ENCODE data around the gene DOCK10.

Gene DOCK10

GRCh38 chr2:224887141-224887540 is 155.1 kb downstream of the DOCK10 start:
- DNase-seq (ENCODE audit: low spot score in 2 of 2) (no peak), ATAC-seq (no peak)
- peaks cover 93% of the 10 kb centered on the region for H3K36me3 Mint-ChIP-seq
- H3K9me3 Mint-ChIP-seq = no peaks in the 10 kb centered on the region
- peaks cover 43% of the 10 kb centered on the region for H3K4me1 Mint-ChIP-seq
- H3K4me3 Mint-ChIP-seq = no peak overlapping the region
- peak overlapping the region; percentile 67 for H3K27ac Mint-ChIP-seq

DNA sequence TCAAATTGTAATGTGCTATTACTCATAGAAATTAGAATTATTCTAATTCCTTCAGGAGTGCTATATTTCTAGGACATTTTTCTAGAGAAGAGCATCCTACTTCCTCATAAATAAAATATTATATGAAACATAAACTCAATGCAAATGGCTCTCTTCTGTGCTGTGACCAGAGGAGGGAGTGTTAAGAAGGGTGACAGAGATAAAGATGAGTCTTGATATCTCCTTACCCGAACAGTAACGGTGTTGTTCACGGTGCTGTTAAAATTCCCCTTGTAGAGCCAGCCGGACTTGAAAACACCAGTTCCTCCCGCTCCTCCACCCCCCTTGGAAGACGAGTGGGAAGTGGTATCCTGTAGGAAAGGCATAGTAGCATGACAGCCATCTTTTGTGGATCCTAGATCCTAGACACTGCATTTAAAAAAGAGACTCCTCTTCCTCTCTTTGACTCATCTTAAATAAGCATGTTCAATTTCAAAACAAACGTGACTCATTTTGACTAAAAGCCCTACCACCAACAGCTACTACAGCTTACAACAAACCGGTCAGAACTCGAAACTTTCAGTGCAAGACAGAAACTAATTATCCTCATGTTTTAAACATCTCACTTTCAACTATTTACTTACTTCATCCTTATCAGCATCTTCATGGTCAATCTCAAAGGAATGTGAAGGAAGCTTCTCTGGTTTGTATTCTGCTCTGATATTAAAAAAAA is 156.3 kb downstream of the DOCK10 start:
- DNase-seq (ENCODE audit: low spot score in 2 of 2) = peak in 1 of 2 donors; percentile 65
- Mint-ChIP-seq H3K9me3 (no peaks in the 10 kb centered on the region), H3K4me3 (peak overlapping the region; percentile 27), H3K4me1 (peaks cover 51% of the 10 kb centered on the region), H3K36me3 (peaks cover 93% of the 10 kb centered on the region), H3K27ac (peak overlapping the region; percentile 67)
- ATAC-seq = peak; percentile 92

DNA sequence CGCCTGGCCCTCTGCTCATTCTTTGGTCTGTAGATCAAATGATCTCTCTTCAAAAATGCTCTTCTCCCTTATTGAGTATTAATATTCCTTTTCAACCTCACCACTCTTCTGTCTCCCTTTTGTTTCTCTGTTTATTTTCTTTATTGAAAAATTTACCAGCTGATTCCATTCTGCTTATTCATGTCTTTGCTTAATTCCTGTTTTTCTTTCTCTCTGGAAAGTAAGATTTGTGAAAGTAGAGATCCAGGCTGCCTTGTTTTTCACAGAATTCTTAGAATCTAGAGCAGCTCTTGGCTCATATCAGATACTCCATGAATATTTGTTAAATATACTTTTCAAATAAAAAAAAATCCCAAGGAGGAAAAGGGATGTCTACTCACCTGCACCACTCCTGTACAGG is 157.0 kb downstream of the DOCK10 start:
- DNase-seq (ENCODE audit: low spot score in 2 of 2) = no peak
- Mint-ChIP-seq H3K4me3 (no peak overlapping the region), H3K4me1 (peaks cover 45% of the 10 kb centered on the region), H3K27ac (peak overlapping the region; percentile 67), H3K9me3 (no peaks in the 10 kb centered on the region), H3K36me3 (peaks cover 93% of the 10 kb centered on the region)
- no peak for ATAC-seq

DNA sequence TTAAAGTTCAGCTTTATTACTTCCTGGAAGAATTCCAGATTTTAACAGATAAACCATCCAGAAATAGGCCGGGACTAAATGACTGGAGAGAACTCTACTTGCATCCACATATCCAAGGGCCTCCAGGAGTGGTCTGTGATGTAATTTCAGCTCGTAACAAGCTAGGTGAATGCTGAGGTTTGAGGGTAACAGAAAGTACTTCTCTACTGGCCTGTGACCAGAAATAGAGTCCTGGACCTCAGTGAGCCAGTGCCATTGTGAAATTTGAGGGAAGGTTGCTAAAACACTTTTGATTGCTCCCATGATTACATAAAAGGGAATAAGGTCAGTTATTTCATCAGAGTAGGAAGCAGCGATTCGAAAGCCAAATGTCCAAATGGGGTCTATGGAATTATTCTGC is 158.1 kb downstream of the DOCK10 start:
- H3K4me3 Mint-ChIP-seq = no peak overlapping the region
- DNase-seq (ENCODE audit: low spot score in 2 of 2) = no peak
- peaks cover 38% of the 10 kb centered on the region for H3K4me1 Mint-ChIP-seq
- H3K27ac Mint-ChIP-seq = no peak overlapping the region
- H3K9me3 Mint-ChIP-seq = no peaks in the 10 kb centered on the region
- no peak for ATAC-seq
- peaks cover 93% of the 10 kb centered on the region for H3K36me3 Mint-ChIP-seq

DNA sequence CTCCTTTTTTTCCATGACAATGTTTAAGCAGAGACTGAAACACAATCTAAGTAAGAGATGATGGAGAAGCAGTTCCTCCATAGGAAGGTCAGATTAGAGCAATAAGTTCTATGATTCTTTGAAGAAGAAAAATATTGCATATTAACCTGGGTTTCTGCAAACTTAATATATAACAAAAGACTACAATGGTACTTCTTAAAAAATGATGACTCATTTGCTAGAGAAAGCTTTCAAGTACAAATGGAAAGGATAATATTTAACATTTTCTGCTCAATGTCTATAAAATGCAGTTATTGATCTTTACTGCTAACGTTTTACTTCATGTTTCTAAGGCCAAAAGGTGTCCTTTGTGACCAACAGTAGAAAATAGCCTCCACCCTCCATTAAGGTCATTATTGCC is 158.6 kb downstream of the DOCK10 start:
- Mint-ChIP-seq H3K4me3 (no peak overlapping the region), H3K27ac (no peak overlapping the region), H3K4me1 (peaks cover 38% of the 10 kb centered on the region), H3K36me3 (peaks cover 93% of the 10 kb centered on the region), H3K9me3 (no peaks in the 10 kb centered on the region)
- ATAC-seq = no peak
- no peak for DNase-seq (ENCODE audit: low spot score in 2 of 2)

DNA sequence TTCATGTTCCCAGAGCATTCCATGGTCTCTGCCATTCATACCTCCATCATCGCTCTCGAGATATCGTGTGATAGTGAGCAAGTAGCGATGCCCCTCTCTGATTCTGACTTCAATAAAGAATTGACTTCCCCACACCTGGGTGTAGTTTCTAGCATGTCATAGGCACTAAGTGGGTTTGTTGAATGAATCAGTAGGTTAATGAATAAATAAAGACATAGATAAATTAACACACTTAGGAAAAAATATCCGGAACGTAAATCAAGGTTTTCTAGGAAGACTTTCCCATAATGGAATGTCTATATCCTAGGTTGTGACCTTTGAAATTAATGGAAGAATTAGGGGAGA is 159.1 kb downstream of the DOCK10 start:
- H3K27ac Mint-ChIP-seq = peak overlapping the region; percentile 74
- H3K4me3 Mint-ChIP-seq = no peak overlapping the region
- no peaks in the 10 kb centered on the region for H3K9me3 Mint-ChIP-seq
- no peak for ATAC-seq
- peaks cover 38% of the 10 kb centered on the region for H3K4me1 Mint-ChIP-seq
- DNase-seq (ENCODE audit: low spot score in 2 of 2) = no peak
- peaks cover 93% of the 10 kb centered on the region for H3K36me3 Mint-ChIP-seq

- peaks cover 94% of the 10 kb centered on the region for H3K36me3 Mint-ChIP-seq
- H3K27ac Mint-ChIP-seq = peak overlapping the region; percentile 74
- no peak overlapping the region for H3K4me3 Mint-ChIP-seq
- ATAC-seq (peak; percentile 81), DNase-seq (ENCODE audit: low spot score in 2 of 2) (no peak)
- no peaks in the 10 kb centered on the region for H3K9me3 Mint-ChIP-seq
- H3K4me1 Mint-ChIP-seq = peaks cover 38% of the 10 kb centered on the region
Measured at GRCh38 chr2:224882291-224883171, 159.7 kb downstream of the DOCK10 start.

GRCh38 chr2:224881846-224882245 is 160.4 kb downstream of the DOCK10 start:
- H3K27ac Mint-ChIP-seq = peak overlapping the region; percentile 74
- H3K4me1 Mint-ChIP-seq = peaks cover 39% of the 10 kb centered on the region
- H3K4me3 Mint-ChIP-seq = no peak overlapping the region
- peaks cover 100% of the 10 kb centered on the region for H3K36me3 Mint-ChIP-seq
- H3K9me3 Mint-ChIP-seq = no peaks in the 10 kb centered on the region
- ATAC-seq (no peak), DNase-seq (ENCODE audit: low spot score in 2 of 2) (no peak)

- H3K27ac Mint-ChIP-seq = peak overlapping the region; percentile 8
Measured at GRCh38 chr2:224876522-224876921, 165.7 kb downstream of the DOCK10 start.

GRCh38 chr2:224875841-224876240 is 166.4 kb downstream of the DOCK10 start:
- H3K36me3 Mint-ChIP-seq = peaks cover 100% of the 10 kb centered on the region
- DNase-seq (ENCODE audit: low spot score in 2 of 2) (no peak), ATAC-seq (no peak)
- peaks cover 15% of the 10 kb centered on the region for H3K4me1 Mint-ChIP-seq
- no peak overlapping the region for H3K4me3 Mint-ChIP-seq
- no peak overlapping the region for H3K27ac Mint-ChIP-seq
- peaks cover 8% of the 10 kb centered on the region for H3K9me3 Mint-ChIP-seq

More at GRCh38 chr2:224876522-224876921, 165.7 kb downstream of the DOCK10 start:
- no peak overlapping the region for H3K4me3 Mint-ChIP-seq
- ATAC-seq = no peak
- peaks cover 2% of the 10 kb centered on the region for H3K9me3 Mint-ChIP-seq
- peaks cover 11% of the 10 kb centered on the region for H3K4me1 Mint-ChIP-seq
- peaks cover 100% of the 10 kb centered on the region for H3K36me3 Mint-ChIP-seq
- no peak for DNase-seq (ENCODE audit: low spot score in 2 of 2)

DNA sequence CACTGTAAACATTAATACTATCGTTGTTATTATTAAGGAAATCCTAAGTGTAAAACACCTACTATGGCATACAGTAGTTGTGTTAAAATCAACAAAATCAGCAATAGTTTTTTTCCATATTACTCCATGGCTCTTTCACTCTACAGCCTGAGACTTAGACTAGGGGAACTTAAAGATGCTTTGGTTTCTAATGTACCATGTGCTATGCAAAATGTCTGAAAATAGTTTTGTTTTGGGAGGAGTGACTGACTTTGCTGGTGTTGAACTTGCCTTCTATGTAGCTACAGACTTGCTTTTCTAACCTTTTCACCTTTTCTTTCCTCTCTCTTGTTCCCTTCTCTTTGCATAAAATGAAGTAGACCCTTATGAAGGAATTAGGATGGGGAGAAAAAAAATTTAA is 167.1 kb downstream of the DOCK10 start:
- peaks cover 15% of the 10 kb centered on the region for H3K4me1 Mint-ChIP-seq
- no peak overlapping the region for H3K27ac Mint-ChIP-seq
- H3K9me3 Mint-ChIP-seq = peaks cover 11% of the 10 kb centered on the region
- no peak for DNase-seq (ENCODE audit: low spot score in 2 of 2)
- no peak for ATAC-seq
- peaks cover 100% of the 10 kb centered on the region for H3K36me3 Mint-ChIP-seq
- H3K4me3 Mint-ChIP-seq = no peak overlapping the region

DNA sequence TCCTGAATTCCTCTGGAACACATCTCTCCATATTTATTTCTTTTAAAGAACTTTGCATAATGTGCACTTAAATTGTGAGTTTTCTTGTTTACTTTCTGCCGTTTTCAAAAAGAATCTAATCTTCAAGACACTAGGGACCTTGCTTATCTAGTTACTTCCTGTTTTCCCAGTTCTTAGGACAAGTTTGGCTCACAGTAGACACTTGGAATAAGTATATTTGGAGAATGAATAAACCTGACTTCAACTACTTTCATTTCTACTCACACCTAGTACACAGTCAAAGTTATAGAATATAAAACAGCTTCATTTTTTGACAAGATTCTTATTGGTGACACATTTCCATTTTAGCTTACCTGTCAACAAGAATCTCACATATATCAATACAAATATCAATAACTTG is 170.5 kb downstream of the DOCK10 start:
- ATAC-seq (no peak), DNase-seq (ENCODE audit: low spot score in 2 of 2) (no peak)
- Mint-ChIP-seq H3K4me1 (peaks cover 21% of the 10 kb centered on the region), H3K27ac (peak overlapping the region; percentile 3), H3K36me3 (peaks cover 100% of the 10 kb centered on the region), H3K9me3 (peaks cover 11% of the 10 kb centered on the region), H3K4me3 (no peak overlapping the region)

GRCh38 chr2:224870341-224870740 is 171.9 kb downstream of the DOCK10 start:
- Mint-ChIP-seq H3K36me3 (peaks cover 100% of the 10 kb centered on the region), H3K4me1 (peaks cover 17% of the 10 kb centered on the region), H3K27ac (no peak overlapping the region), H3K4me3 (no peak overlapping the region), H3K9me3 (peaks cover 11% of the 10 kb centered on the region)
- ATAC-seq (no peak), DNase-seq (ENCODE audit: low spot score in 2 of 2) (no peak)

DNA sequence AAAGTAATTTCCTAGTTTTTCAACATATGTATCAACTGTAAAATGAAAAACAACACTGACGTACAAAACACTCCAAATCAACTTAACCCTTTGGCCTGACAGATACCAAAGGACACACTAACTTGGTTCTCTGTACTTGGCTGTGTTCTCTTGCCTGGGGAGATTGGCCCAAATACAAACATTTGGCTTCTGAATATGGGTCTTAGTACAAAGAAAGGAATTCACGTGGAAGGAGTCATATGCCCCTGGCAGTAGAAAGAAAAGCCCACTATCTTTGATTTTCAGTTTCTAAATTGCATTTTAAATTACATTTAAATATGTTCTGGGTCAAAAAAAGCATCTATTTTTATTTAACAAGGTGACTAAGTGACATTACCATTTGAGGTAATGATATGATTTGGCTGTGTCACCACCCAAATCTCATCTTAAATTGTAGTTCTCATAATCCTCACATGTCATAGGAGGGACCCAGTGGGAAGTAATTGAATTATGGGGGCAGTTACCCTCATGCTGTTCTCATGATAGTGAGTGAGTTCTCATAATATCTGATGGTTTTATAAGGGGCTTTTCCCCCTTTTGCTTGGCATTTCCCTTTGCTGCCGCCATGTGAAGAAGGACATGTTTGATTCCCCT is 172.6 kb downstream of the DOCK10 start:
- DNase-seq (ENCODE audit: low spot score in 2 of 2) (no peak), ATAC-seq (no peak)
- Mint-ChIP-seq H3K27ac (peak overlapping the region; percentile 38), H3K36me3 (peaks cover 100% of the 10 kb centered on the region), H3K4me3 (no peak overlapping the region), H3K9me3 (peaks cover 11% of the 10 kb centered on the region), H3K4me1 (peaks cover 17% of the 10 kb centered on the region)

GRCh38 chr2:224865016-224865415 is 177.3 kb downstream of the DOCK10 start:
- Mint-ChIP-seq H3K4me3 (no peak overlapping the region), H3K9me3 (no peaks in the 10 kb centered on the region), H3K27ac (no peak overlapping the region), H3K36me3 (peaks cover 99% of the 10 kb centered on the region), H3K4me1 (peaks cover 8% of the 10 kb centered on the region)
- DNase-seq (ENCODE audit: low spot score in 2 of 2) = no peak
- no peak for ATAC-seq

Data from stimulated activated effector memory CD8-positive, alpha-beta T cell treated with anti-CD3 and anti-CD28 coated beads, Interleukin-12 subunit alpha, Interleukin-12 subunit beta, amount 100 ng/mL, for 72 hours (primary cell).